MM.1S (cell line): ENCODE results near the gene SH2D2A.

Source experiments
- DNase-seq: peaks from one replicate; pipeline ENCODE4 v3.0.0-alpha.2; 2015
- H2AFZ ChIP-seq: fragments of 300-600 bp; sonication (generic); 2 replicates; pipeline ENCODE4 v1.6.0; 2016; ENCODE audit warnings: antibody characterized with exemption, low read length
- H3F3A ChIP-seq: fragments of 300-600 bp; sonication (generic); 2 replicates; pipeline ENCODE4 v1.6.1; 2016; ENCODE audit warnings: mild to moderate bottlenecking, antibody characterized with exemption, low read length, moderate library complexity, mixed read lengths; ENCODE audit not compliant: insufficient read depth
- H3K27ac ChIP-seq: fragments of 300-600 bp; sonication (generic); 2 replicates; pipeline ENCODE4 v1.5.1; 2016; ENCODE audit warnings: mild to moderate bottlenecking, low read length
- H3K27me3 ChIP-seq: fragments of 300-600 bp; sonication (generic); replicated peaks from 2 replicates; pipeline ENCODE4 v1.6.0; 2016; ENCODE audit warnings: low read length; ENCODE audit not compliant: insufficient read depth
- H3K36me3 ChIP-seq: fragments of 300-600 bp; sonication (generic); replicated peaks from 2 replicates; pipeline ENCODE4 v1.6.1; 2016; ENCODE audit warnings: mild to moderate bottlenecking, low read length, mixed read lengths; ENCODE audit not compliant: insufficient read depth
- H3K4me1 ChIP-seq: fragments of 300-600 bp; sonication (generic); 2 replicates; pipeline ENCODE4 v1.6.1; 2016; ENCODE audit warnings: low read length, mixed read lengths
- H3K4me2 ChIP-seq: fragments of 300-600 bp; sonication (generic); 2 replicates; pipeline ENCODE4 v1.6.0; 2016; ENCODE audit warnings: low read depth, low read length
- H3K4me3 ChIP-seq: fragments of 300-600 bp; sonication (generic); 2 replicates; pipeline ENCODE4 v1.5.1; 2016; ENCODE audit warnings: low read length, mixed read lengths
- H3K79me2 ChIP-seq: fragments of 300-600 bp; sonication (generic); 2 replicates; pipeline ENCODE4 v1.6.1; 2016; ENCODE audit warnings: mixed run types, low read length, mixed read lengths
- H3K9ac ChIP-seq: fragments of 300-600 bp; sonication (generic); 2 replicates; pipeline ENCODE4 v1.6.1; 2016; ENCODE audit warnings: low read length, mixed read lengths
- H3K9me2 ChIP-seq: fragments of 300-600 bp; sonication (generic); replicated peaks from 2 replicates; pipeline ENCODE4 v1.6.1; 2016; ENCODE audit warnings: mild to moderate bottlenecking, low read length, mixed read lengths; ENCODE audit not compliant: insufficient read depth
- H3K9me3 ChIP-seq: fragments of 300-600 bp; sonication (generic); replicated peaks from 2 replicates; pipeline ENCODE4 v1.6.1; 2016; ENCODE audit warnings: mild to moderate bottlenecking, low read length, mixed read lengths; ENCODE audit not compliant: insufficient read depth
- H4K20me1 ChIP-seq: fragments of 300-600 bp; sonication (generic); 2 replicates; pipeline ENCODE4 v1.6.1; 2016; ENCODE audit warnings: mild to moderate bottlenecking, low read length, moderate library complexity, mixed read lengths; ENCODE audit not compliant: insufficient read depth
- EZH2 ChIP-seq: fragments of 300-600 bp; sonication (generic); optimal IDR thresholded peaks from 2 replicates; pipeline ENCODE3; 2017; ENCODE audit warnings: low read depth, mild to moderate bottlenecking, antibody characterized with exemption, low read length, mixed read lengths
- EZH2phosphoT487 ChIP-seq: fragments of 300-600 bp; sonication (generic); IDR thresholded peaks from 2 replicates; pipeline ENCODE4 v1.6.1; 2018; ENCODE audit warnings: antibody characterized with exemption, low read length
- TF ChIP-seq, protein P1 (sequence below): fragments of 300-600 bp; sonication (generic); IDR thresholded peaks from 2 replicates; pipeline ENCODE4 v1.5.1; 2016; ENCODE audit warnings: antibody characterized with exemption, low read length, mixed read lengths

The SH2D2A gene

DNA sequence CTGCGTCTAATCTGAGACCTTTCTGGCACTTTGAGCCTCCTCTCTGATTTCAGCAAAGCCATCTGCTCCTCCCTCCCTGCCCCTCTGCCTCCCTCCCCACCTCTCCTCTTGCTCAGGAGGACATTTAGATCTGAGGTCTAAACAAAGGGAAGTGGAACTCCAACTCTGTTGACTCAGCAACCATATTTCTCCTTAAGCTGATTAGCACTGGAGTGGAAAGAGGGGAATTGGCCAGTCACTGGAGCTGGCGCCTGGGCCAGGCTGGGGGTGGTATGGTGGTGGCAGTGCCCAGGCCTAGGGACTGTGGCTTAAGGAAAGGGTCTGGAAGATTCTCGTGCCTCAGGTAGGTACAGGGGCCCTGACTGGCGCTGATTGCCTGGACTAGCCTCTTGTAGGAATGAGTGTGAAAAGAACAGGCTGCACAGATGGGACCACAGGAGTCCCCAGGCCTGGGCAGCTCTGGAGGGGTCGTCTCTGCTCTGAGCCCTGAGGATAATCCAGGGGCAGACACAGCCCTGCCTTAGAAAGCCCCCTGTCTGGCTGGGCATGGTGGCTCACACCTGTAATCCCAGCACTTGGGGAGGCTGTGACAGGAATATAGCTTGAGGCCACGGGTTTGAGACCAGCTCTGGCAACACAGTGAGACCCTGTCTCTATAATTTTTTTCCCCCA lies 11.9 kb downstream of the SH2D2A start:
- no peaks in the 10 kb centered on the region for H3K9me2 ChIP-seq
- H4K20me1 ChIP-seq, result no peaks in the 10 kb centered on the region
- H3K4me1 ChIP-seq, result peaks cover 14% of the 10 kb centered on the region
- H3K27ac ChIP-seq, result no peak overlapping the region
- H3K4me2 ChIP-seq, result no peak overlapping the region
- no peak overlapping the region for H3K9ac ChIP-seq
- no peak for TF ChIP-seq EZH2phosphoT487
- TF ChIP-seq EZH2, result no peak
- TF ChIP-seq, protein P1, sequence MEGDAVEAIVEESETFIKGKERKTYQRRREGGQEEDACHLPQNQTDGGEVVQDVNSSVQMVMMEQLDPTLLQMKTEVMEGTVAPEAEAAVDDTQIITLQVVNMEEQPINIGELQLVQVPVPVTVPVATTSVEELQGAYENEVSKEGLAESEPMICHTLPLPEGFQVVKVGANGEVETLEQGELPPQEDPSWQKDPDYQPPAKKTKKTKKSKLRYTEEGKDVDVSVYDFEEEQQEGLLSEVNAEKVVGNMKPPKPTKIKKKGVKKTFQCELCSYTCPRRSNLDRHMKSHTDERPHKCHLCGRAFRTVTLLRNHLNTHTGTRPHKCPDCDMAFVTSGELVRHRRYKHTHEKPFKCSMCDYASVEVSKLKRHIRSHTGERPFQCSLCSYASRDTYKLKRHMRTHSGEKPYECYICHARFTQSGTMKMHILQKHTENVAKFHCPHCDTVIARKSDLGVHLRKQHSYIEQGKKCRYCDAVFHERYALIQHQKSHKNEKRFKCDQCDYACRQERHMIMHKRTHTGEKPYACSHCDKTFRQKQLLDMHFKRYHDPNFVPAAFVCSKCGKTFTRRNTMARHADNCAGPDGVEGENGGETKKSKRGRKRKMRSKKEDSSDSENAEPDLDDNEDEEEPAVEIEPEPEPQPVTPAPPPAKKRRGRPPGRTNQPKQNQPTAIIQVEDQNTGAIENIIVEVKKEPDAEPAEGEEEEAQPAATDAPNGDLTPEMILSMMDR, result no peak
- H3K36me3 ChIP-seq, result no peaks in the 10 kb centered on the region; the same call in 1 of the 2 replicates
- no peaks in the 10 kb centered on the region for H3K27me3 ChIP-seq
- H3K4me3 ChIP-seq, result no peak overlapping the region
- DNase-seq, result no peak
- no peaks in the 10 kb centered on the region for H3K79me2 ChIP-seq
- H3K9me3 ChIP-seq, result no peaks in the 10 kb centered on the region
- no peak overlapping the region for H2AFZ ChIP-seq
- no peaks in the 10 kb centered on the region for H3F3A ChIP-seq

DNA sequence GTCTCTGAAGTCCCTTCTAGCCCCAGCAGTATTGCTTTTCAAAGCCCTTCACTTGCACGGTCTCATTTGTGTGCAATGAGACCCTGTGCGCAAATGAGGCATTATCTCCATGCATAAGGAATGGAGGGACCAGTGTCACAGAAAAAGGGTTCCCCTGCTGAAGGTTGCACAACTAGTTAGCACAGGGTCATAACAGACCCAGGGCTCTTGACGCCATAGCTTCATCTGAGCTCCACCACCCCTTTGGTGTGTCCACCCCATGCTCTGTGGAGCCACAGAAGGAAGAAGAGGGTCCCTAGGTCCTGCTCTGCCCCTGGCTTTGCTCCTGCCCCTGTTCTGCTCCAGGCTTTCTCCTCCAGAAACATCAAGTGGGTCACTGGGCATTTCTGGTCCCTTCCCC lies 12.6 kb downstream of the SH2D2A start:
- Histone ChIP-seq H4K20me1 (no peaks in the 10 kb centered on the region), H3K4me1 (peaks cover 14% of the 10 kb centered on the region), H3K4me2 (no peak overlapping the region), H3K9me2 (no peaks in the 10 kb centered on the region), H3K79me2 (no peaks in the 10 kb centered on the region), H3K27ac (no peak overlapping the region), H3K4me3 (no peak overlapping the region), H3K27me3 (no peaks in the 10 kb centered on the region), H3F3A (no peaks in the 10 kb centered on the region), H2AFZ (no peak overlapping the region), H3K36me3 (no peaks in the 10 kb centered on the region; the same call in 1 of the 2 replicates), H3K9me3 (no peaks in the 10 kb centered on the region), H3K9ac (no peak overlapping the region)
- TF ChIP-seq, protein P1, result no peak
- no peak for TF ChIP-seq EZH2
- TF ChIP-seq EZH2phosphoT487, result no peak
- no peak for DNase-seq

DNA sequence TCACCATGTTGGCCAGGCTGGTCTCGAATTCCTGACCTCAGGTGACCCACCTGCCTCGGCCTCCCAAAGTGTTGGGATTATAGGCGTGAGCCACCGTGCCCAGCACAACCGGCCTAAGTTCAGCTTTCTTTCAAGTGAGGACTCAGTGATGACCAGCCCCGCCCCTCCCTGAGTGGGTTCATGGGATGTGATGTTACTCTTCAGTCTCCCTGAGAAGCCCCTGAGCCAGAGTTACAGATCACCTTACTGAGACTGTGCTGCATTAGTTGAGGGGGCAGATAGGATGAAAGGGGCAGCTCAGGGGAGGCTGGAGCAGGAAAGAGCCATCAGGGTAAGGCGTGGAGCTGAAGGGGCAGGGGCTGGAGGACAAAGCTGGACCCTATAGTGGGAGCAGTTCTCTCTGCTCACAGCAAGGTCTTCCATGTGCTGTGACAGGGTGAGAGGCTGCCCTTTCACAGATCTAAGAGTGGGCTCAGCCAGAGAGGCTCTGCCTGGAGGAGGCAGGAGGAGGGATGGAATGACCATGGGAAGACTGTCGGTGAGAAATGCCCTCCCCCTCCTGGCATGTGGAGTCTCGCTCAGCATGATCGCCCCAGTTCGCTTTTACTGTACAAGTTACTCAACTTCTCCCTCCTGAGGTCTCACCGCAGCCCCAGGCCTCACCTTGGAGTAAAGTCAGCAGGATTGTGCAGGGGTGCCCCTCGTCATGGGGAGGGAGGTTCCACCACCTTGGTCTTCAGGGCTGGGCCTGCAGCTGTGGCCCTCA lies 13.4 kb downstream of the SH2D2A start:
- Histone ChIP-seq H3K36me3 (peaks cover under 1% of the 10 kb centered on the region), H3K4me2 (no peak overlapping the region), H3K79me2 (no peaks in the 10 kb centered on the region), H3F3A (no peaks in the 10 kb centered on the region), H4K20me1 (no peaks in the 10 kb centered on the region), H3K27ac (no peak overlapping the region), H3K27me3 (no peaks in the 10 kb centered on the region), H2AFZ (no peak overlapping the region), H3K9me2 (no peaks in the 10 kb centered on the region), H3K9ac (no peak overlapping the region), H3K9me3 (no peaks in the 10 kb centered on the region), H3K4me3 (no peak overlapping the region), H3K4me1 (peaks cover 14% of the 10 kb centered on the region)
- TF ChIP-seq, protein P1, result no peak
- no peak for TF ChIP-seq EZH2phosphoT487
- no peak for TF ChIP-seq EZH2
- no peak for DNase-seq
